OCI-LY1 (cell line): ENCODE data around the gene PIGV.

Experiments
- EZH2 ChIP-seq: fragments of 200-600 bp; sonication (generic), shearing (Covaris generic); IDR thresholded peaks from 2 replicates; pipeline ENCODE4 v1.8.0; 2017; ENCODE audit warnings: borderline replicate concordance, mixed run types, mild to moderate bottlenecking, antibody characterized with exemption, low read length, moderate library complexity, mixed read lengths
- TF ChIP-seq, protein P1 (sequence below): fragments of 200-600 bp; sonication (generic), shearing (Covaris generic); IDR thresholded peaks from 2 replicates; pipeline ENCODE4 v1.5.1; 2017; ENCODE audit warnings: mild to moderate bottlenecking, antibody characterized with exemption, low read length, moderate library complexity, mixed read lengths

GRCh38 chr1:26780344-26780957 lies 7.3 kb upstream of the PIGV start:
- TF ChIP-seq, protein P1, sequence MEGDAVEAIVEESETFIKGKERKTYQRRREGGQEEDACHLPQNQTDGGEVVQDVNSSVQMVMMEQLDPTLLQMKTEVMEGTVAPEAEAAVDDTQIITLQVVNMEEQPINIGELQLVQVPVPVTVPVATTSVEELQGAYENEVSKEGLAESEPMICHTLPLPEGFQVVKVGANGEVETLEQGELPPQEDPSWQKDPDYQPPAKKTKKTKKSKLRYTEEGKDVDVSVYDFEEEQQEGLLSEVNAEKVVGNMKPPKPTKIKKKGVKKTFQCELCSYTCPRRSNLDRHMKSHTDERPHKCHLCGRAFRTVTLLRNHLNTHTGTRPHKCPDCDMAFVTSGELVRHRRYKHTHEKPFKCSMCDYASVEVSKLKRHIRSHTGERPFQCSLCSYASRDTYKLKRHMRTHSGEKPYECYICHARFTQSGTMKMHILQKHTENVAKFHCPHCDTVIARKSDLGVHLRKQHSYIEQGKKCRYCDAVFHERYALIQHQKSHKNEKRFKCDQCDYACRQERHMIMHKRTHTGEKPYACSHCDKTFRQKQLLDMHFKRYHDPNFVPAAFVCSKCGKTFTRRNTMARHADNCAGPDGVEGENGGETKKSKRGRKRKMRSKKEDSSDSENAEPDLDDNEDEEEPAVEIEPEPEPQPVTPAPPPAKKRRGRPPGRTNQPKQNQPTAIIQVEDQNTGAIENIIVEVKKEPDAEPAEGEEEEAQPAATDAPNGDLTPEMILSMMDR: no peak
- no peak for TF ChIP-seq EZH2
